GM21360 (cell line): Measurements from ENCODE around the gene PAM.

Experiments used
- ATAC-seq: cut with Tn5 transposase; IDR thresholded peaks from one replicate; pipeline ENCODE4 v1.9.1; 2021; ENCODE audit warnings: mild to moderate bottlenecking, moderate library complexity; ENCODE audit not compliant: unreplicated experiment

The PAM gene

DNA sequence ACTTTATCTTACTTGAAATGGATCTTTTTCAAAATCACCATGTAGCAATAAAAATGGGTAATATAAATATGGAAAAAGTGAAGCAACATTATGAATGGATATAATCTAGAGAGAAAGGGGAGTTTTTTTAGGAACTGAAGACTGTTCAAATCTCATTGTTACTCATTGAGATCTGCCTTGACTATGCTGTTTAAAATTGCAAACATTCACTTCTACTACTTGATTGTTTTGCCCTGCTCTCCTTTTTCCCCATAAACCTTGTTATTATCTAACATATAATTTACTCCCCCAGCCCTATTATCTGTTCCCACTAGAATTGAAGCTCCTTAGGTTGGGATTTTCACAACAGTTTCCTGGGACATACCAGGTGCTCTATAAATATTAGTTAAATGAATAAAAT lies 22.0 kb downstream of the PAM start:
- ATAC-seq: no peak

DNA sequence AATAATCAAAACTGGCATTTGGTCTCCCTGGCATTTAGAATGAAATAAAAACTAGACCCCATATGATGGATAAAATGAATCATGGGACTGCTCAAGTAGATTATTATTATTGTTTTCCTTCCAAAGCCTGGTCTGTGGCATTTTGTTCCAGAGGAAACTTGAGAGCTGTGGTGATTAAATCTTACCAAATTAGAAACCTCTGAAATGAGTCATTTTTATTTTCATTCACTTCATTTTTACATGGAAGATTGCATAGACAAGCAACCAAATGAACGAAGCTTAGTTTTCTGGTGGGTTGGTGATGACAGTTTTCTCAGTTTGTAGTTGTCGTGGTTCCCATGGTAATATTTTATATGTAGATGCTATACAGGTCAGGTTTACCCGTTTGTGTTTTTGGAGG lies 23.4 kb downstream of the PAM start:
- ATAC-seq: no peak

DNA sequence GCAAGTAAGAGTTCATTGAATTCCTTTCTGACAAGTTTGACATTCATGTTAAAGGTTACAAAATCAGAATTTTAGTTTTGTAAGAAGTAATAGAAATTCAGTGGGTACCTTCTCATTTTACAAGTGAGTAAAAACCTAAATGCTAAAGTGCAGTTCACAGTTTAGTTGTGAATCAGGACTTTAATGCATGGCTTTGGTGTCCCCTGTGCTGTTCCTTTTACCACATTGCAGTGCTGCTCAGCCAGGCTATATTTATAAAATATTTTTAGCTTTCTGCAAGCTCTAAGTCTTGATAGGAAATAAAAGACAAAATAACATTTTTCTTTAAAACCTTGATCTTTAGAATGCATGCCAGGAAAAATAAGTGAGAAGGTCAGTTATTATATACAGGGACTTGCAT lies 26.3 kb downstream of the PAM start:
- no peak for ATAC-seq

DNA sequence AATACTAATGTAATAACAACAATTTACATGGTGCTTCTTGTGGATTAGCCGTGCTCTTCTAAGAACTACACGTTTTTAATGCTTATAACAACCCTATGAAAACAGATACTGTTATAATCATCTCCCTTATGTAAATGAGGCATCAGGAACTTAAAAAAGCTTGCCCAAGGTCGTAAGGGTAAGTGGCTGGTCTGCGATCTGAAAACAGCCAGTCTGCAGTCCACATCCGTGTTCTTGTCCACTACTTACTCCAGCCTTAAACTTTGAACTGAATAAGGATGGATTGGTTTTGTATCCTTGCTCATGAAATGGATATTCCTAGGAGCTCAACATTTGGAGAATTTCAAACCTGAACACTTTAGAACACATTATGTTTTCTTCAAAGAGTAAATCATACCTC lies 26.7 kb downstream of the PAM start:
- ATAC-seq: no peak

DNA sequence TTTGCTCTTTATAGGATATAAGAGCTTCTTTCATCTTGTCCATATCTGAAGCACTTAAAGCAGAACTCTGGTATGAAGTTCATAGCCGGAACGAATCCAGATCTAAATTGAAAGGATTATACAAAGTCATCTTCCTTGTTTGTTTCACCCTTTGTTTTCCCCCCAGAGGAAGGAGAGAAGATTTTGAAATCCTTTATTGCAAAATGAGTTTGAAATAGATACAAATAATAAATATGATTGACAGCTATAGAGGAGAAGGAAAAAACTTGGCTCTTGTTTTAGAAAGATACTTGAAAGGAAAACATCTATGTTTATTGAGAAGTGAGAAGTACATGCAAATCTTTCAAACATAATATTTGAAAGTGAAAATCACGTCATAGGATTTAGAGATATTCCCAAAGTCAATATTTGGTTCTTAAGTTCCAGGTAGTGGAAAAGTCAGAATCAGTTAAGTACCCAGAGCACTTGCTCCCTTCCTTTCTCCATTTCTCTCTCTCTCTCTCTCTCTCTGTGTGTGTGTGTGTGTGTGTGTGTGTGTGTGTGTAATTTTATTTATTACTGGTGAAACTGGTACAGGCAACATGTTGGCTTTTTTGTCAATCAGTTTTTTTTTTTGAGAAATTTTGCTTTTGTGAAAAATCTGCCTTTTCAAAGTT lies 27.2 kb downstream of the PAM start:
- ATAC-seq: no peak

DNA sequence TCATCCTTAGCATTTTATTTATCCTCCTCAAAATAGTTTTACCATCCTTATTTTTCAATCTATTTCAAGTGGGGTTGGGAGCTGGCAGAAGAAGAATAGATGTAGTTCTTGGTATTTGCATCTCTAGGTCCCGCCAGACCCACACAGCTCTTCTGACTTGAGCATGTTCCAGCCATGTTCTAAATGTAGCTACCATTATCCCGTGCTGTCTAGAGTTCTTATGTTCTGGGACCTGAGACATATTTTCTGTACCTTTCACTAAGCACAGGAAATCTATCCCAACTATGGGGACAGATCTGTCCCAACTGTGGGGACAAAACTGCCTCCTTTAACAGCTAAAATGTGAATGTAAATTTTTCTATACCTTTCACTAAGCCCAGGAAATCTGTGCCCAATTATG lies 32.0 kb downstream of the PAM start:
- no peak for ATAC-seq

DNA sequence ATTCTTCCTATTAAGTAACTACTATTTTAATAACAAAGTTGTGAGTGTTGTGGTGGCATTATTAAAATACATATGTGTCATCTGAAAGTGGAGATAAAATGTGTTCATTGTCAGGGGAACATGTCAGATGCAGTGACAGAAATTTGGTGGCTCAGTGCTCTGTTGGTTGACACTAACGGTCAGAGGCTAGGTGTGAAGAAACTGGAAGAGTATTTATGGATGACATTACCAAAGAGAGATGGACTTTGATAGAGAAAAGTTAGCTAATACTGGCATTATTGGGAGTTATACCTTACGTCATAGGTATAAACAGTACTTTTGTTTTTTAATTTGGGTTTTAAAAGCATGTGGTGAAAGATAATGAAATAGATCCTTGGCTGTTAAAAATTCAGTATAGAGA lies 33.7 kb downstream of the PAM start:
- no peak for ATAC-seq

DNA sequence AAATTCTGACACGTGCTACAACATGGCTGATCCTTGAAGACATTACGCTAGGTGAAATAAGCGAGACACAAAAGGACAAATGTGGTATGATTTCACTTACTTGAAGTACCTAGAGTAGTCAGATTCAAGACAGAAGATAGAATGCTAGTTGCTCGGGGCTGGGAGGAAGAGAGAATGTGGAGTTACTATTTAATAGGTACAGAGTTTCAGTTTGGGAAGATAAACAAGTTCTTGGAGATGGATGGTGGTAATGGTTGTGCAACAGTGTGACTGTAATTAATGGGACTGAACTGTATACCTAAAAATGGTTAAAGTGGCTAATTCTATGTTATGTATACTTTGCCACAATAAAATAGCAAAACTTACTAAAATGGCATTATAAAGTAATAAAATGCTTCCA lies 34.4 kb downstream of the PAM start:
- no peak for ATAC-seq

DNA sequence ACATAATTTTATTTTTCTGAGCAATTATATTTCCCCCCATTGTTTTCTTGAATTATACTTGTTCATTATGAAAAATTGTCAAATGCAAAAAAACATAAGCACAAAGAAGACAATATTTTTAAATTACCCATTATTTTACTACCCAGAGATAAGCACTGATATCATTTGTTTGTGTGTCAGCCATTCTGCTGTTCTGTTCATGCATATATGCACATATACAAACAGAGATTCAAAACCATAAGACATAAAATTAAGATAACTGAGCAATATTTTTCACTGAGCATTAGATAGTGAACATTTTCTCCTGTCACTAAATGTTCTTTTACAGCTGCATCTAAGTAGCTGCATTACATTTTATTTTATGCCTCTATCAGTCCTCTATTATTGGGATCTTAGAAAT lies 35.6 kb downstream of the PAM start:
- no peak for ATAC-seq

DNA sequence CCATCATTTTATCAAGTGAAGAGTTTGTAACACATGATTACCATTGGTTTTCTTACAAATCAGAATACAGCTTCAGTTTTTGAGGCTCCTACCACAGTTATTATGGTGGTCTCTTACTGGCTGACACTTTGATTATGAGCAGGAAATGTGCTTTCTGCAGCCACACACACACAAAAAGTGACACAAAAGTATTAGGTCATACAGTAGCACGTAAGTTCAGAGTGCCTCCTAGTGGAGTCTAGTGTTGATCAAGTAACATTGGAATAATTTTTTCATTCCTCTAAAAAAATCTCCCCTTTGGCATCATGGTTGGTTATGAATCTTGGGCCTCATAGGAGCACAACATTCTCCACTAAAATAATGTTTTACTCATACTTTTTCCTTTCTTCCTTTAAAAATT lies 37.6 kb downstream of the PAM start:
- no peak for ATAC-seq

DNA sequence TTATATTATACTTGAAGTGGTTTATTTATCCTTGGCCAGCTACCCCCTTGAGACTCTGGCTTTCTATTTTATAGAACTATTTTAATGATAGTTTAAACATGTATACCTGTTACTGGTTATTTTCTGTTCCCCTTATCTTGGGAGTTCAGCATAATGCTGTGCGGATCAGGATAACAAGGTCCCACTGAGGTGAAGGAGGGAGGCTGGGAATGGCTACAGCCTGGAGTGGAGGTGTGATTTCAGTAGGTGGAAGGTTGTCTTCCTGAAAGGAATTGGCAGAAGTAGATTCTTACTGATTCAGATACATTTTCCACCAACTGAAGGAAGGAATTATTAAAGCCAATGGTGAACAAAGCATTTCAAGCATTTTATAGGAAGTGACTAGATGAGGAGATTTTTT lies 38.9 kb downstream of the PAM start:
- ATAC-seq: no peak

DNA sequence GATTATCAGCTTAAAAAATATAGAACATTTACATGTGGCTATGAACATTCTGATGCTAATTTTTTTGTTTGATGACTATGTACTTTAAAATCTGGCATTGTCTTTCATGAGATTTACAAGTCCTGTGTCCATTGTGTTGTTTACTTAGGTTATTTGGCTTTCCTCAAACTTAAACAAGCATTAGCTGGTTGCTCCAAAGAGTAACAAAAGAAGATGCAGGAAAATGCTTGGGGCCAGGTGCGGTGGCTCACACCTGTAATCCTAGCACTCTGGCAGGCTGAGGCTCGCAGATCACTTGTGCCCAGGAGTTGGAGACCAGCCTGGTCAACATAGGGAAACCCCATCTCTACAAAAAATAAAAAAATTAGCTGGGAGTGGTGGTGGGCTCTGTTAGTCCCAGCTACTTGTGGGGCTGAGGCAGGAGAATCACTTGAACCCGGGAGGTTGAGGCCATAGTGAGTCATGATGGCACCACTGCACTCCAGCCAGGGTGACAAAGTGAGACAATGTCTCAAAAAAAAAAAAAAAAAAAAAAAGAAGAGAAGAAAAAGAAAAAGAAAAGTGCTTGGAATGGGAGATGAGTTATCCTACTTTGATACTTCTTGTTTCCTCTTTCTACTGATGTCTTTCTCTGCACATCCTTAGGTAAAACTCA lies 39.7 kb downstream of the PAM start:
- no peak for ATAC-seq

DNA sequence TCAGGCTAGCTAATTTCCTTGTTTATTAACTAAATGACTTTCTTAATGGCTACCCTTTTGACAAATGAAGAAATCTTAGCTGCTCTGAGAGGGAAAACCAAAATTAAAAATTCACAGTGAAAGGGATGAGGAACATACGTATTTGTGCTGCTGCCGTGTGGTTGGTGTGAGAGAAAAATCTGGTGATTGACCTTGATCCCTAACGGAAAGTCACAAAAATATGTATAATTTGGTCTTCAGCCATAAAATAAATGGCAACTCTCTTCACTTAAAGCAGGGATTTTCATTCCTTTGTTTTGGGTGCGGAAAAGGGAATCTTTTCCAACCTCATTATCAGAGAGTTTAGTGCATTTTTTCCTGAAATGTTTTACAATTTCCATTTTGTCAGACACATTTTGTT lies 40.4 kb downstream of the PAM start:
- ATAC-seq: no peak

DNA sequence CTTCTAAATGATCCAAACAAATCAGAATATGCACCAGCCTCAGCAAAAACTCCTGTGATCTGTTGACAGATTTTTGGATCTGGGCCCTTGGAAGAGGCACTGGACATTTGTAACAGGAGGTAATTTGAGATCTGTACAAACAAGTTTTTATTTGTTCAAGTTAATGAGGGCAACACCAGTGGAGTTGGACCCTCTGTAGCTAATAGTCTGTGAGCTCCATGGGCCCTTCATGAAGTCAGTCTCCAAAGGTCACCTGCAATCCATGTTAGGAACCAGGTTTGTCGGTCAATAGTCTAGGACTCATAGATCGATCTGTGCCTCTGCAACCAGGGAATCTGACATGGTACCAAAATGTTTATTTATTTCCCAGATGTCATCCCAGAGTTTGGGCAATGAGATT lies 40.9 kb downstream of the PAM start:
- ATAC-seq: no peak

DNA sequence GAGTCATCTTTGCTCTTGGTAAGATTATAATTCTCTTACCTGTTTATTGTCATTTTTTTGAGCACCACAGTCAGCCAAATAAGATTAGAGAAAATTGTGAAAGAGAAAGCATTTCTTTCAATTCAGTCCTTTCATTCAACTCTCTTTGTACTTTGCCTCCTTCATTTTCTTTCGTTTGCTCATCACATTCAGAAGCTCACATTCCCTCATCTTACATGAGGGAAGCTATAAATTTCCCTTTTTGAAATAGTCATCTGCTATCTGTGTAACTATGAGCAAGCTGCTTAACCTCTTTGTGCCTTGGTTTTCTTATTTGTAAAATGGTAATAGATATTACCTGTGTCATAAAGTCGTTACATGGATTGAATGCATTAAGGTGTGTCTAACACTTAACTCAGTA lies 41.4 kb downstream of the PAM start:
- no peak for ATAC-seq

DNA sequence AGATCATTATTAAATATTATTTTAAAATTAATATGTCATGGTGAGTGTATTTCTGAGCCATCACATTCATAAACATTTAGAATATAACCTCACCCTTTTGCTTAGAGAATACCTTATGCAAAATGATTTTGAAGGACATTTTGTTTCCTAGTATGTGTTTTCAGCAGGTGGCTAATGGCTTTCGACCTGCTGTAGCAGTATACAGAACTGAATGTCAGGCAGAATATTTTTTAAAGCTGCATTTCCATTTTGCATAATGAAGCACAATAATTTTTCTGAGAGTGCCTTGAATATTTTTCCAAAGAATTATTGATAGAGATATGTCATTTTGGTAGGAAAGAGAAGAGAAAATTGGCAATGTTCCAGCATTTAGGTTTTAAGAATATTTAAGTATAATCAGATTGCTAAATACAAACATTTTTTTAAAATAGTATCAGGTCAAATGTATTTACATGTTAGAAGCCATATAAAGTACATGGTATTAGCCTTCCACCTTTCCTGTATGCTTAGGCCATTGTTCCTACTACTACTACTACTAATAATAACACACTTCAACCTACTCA lies 42.3 kb downstream of the PAM start:
- ATAC-seq: no peak

DNA sequence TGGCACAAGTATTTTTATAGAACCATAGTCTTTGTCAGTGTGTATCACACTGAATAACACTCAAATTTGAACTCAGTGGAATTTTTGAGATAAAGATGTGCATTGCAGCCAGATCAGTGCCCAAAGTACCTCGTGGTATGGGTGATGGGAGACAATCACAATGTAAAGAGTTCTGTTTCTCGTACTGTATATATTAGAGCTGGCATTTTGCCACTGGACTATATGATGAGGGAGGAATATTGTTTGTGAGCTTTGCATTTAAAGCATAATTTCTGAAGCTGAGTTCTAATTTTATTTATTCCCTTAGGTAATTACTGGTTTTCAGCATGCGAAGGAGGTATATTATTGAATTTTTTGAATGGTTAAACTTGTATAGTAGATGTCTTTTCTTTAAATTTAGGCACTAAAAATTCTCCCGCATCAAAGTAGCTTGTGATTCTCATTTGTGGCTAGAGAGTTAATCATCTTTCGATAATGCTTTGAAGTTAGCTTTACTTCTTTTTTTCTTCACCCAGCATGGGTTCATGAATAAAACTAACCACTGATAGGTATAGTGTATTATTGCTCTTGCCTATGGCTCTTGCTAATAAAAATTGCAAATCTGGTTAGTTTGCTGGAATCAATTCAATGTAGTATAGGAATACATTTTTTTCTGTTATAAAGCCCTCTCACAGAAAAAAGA lies 43.1 kb downstream of the PAM start:
- ATAC-seq: no peak

DNA sequence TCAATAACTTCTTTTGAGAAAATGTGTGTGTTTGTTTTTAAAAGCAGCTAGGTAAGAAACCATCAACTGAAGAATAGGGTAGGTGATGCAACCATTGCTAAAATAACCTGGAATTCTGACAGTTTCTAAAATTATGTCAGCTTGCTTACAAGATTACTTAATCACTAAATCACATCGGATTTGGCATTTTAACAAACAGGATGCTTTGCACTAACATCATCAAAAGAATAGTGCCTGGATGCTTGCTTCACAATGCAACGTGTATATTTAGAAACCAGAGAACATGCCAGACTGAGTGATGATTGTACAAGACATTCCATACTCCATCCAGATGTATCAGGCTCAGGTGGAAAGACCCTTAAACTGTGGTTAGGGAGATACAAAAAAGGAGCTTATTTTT lies 43.9 kb downstream of the PAM start:
- ATAC-seq: no peak

DNA sequence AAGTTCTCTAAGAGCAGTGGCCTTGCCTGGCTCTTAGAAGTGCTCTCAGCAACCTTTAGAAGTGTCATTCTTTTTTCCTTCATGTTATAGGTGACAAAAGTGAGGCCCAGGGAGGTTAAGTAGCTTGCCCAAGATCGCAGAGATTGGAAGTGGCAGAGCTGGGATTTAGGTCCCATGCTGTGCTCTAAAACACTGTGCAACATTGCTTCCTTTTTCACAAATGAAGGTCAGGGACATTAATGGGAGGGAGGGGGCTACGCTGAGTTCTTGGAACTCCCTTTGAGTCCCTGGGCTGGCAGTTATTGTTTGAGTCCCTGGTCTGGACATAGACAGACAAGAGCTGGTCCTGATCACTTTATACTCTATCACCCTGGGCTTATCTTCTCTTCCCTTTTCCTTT lies 45.3 kb downstream of the PAM start:
- no peak for ATAC-seq

DNA sequence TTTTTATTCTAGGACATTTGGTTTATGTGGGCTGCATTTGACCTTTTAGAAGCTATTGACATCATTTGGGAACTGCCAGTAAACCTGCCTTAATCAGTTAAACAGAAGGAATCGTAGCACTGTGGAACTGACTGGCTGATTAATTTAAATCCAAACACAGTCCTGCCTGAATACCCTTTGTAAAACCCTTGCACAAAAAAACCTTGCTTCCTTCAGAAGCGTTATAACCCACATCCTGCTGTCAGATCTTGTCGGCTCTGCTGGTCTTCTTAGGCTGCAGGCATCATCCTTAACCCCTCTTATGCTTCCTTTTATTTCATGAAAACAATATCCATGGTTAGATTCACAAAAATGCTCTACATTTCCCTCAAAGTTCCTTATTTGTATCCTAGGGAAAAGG lies 46.3 kb downstream of the PAM start:
- ATAC-seq: no peak

DNA sequence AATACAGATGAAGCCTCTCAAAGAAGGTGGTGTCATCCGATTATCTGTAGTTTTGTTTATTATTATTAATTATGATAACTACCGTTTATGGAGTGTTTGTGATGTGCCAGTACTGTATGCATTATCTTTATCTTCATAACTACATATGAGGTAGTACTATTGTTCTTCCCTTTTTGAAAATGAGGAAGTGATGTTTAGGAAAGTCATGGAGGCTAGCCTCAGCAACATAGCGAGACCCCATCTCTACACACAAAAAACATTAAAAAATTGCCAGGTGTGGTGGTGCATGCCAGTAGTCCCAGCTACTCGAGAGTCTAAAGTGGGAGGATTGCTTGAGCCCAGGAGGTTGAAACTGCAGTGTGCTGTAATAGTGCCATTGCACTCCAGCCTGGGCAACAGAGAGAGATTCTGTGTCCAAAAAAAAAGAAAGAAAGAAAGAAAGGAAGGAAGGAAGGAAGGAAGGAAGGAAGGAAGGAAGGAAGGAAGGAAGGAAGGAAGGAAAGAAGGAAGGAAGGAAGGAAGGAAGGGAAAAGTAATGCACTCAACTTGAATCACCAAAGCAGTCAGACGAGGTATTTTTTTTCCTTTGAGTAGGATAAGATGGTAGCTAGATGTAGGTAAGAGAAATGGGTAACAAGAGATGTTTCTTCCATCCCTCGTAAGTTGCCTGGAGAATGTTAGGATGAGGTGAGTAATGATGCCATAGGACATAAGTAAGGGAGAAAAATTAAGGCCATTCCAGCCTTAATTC lies 47.8 kb downstream of the PAM start:
- ATAC-seq: no peak
